AG08395 (cell line): ENCODE data around the gene RHOT1.
"Not testable (repeated sequence)": the region's sequence is repeated elsewhere in the genome, so short reads cannot be mapped to it uniquely, and the experiment has no call there.

ENCODE experiments used
- DNase-seq: peaks from one replicate; pipeline ENCODE4 v3.0.0; 2012; ENCODE audit warnings: mixed read lengths, low spot score

The RHOT1 gene

GRCh38 chr17:32124985-32125847, 17.1 kb upstream of the RHOT1 start:
- DNase-seq, result no peak

- no peak for DNase-seq
Observed at GRCh38 chr17:32125848-32126153, 16.5 kb upstream of the RHOT1 start.

GRCh38 chr17:32126325-32126724, 16.0 kb upstream of the RHOT1 start:
- DNase-seq, result no peak

- DNase-seq, result no peak
Observed at GRCh38 chr17:32126746-32127145, 15.6 kb upstream of the RHOT1 start.

GRCh38 chr17:32127158-32127897, 15.0 kb upstream of the RHOT1 start:
- peak; percentile 78 for DNase-seq

- DNase-seq, result not testable (repeated sequence)
Observed at GRCh38 chr17:32128470-32128869, 13.8 kb upstream of the RHOT1 start.

- not testable (repeated sequence) for DNase-seq
Observed at GRCh38 chr17:32135497-32136117, 6.7 kb upstream of the RHOT1 start.

GRCh38 chr17:32136856-32137255, 5.4 kb upstream of the RHOT1 start:
- DNase-seq, result no peak

- DNase-seq, result not testable (repeated sequence)
Observed at GRCh38 chr17:32139504-32139903, 2.8 kb upstream of the RHOT1 start.

GRCh38 chr17:32141258-32141657, 1.0 kb upstream of the RHOT1 start:
- peak; percentile 61 for DNase-seq

- no peak for DNase-seq
Observed at GRCh38 chr17:32141679-32142037, 644 bp upstream of the RHOT1 start.

GRCh38 chr17:32142857-32143526, 690 bp downstream of the RHOT1 start:
- peak; percentile 51 for DNase-seq

- DNase-seq, result no peak
Observed at GRCh38 chr17:32143527-32143870, 1.2 kb downstream of the RHOT1 start.

- not testable (repeated sequence) for DNase-seq
Observed at GRCh38 chr17:32144442-32144841, 2.1 kb downstream of the RHOT1 start.

- DNase-seq, result no peak
Observed at GRCh38 chr17:32148351-32148750, 6.0 kb downstream of the RHOT1 start.

- DNase-seq, result no peak
Observed at GRCh38 chr17:32150358-32150757, 8.1 kb downstream of the RHOT1 start.

GRCh38 chr17:32152130-32152529, 9.8 kb downstream of the RHOT1 start:
- no peak for DNase-seq

GRCh38 chr17:32155896-32156295, 13.6 kb downstream of the RHOT1 start:
- no peak for DNase-seq

- no peak for DNase-seq
Observed at GRCh38 chr17:32156656-32157055, 14.4 kb downstream of the RHOT1 start.

- no peak for DNase-seq
Observed at GRCh38 chr17:32157225-32157624, 14.9 kb downstream of the RHOT1 start.

- DNase-seq, result no peak
Observed at GRCh38 chr17:32158870-32159585, 16.7 kb downstream of the RHOT1 start.
